HG03520 (cell line): Measurements from ENCODE around the gene SCAI.
"Not testable (repeated sequence)": the region's sequence is repeated elsewhere in the genome, so short reads cannot be mapped to it uniquely, and the experiment has no call there.

Source experiments
- ATAC-seq: cut with Tn5 transposase; IDR thresholded peaks from one replicate; pipeline ENCODE4 v1.9.1; 2021; ENCODE audit warnings: mild to moderate bottlenecking, moderate library complexity; ENCODE audit not compliant: unreplicated experiment

SCAI gene

GRCh38 chr9:124949387-124949786 is 193.9 kb downstream of the SCAI start:
- no peak for ATAC-seq

GRCh38 chr9:124947727-124948391 is 195.5 kb downstream of the SCAI start:
- ATAC-seq = no peak

- no peak for ATAC-seq
These were observed 197.2 kb downstream of the SCAI start for GRCh38 chr9:124946167-124946566.

GRCh38 chr9:124941679-124942561 is 201.4 kb downstream of the SCAI start:
- ATAC-seq = no peak

- ATAC-seq = peak; percentile 77
These were observed 202.2 kb downstream of the SCAI start, which contains the start of gene GOLGA1 for GRCh38 chr9:124940894-124941678. GOLGA1 (minus strand) TSS chr9:124941083; CDS start chr9:124938711, 2,372 bp downstream.

- peak; percentile 24 for ATAC-seq
These were observed 202.8 kb downstream of the SCAI start for GRCh38 chr9:124940521-124940893.

GRCh38 chr9:124939944-124940343 is 203.4 kb downstream of the SCAI start:
- no peak for ATAC-seq

- ATAC-seq = no peak
These were observed 209.0 kb downstream of the SCAI start for GRCh38 chr9:124934290-124934689.

- no peak for ATAC-seq
These were observed 211.0 kb downstream of the SCAI start for GRCh38 chr9:124932333-124932732.

GRCh38 chr9:124929464-124929863 is 213.9 kb downstream of the SCAI start:
- no peak for ATAC-seq

GRCh38 chr9:124928116-124928515 is 215.2 kb downstream of the SCAI start:
- ATAC-seq = no peak

- ATAC-seq = not testable (repeated sequence)
These were observed 222.9 kb downstream of the SCAI start for GRCh38 chr9:124920394-124920793.

- ATAC-seq = no peak
These were observed 228.4 kb downstream of the SCAI start for GRCh38 chr9:124914753-124915405.

- no peak for ATAC-seq
These were observed 229.9 kb downstream of the SCAI start for GRCh38 chr9:124913378-124913777.

- no peak for ATAC-seq
These were observed 231.6 kb downstream of the SCAI start for GRCh38 chr9:124911766-124912165.

- no peak for ATAC-seq
These were observed 235.2 kb downstream of the SCAI start for GRCh38 chr9:124908098-124908497.

GRCh38 chr9:124906966-124907365 is 236.4 kb downstream of the SCAI start:
- no peak for ATAC-seq

GRCh38 chr9:124899845-124900244 is 243.5 kb downstream of the SCAI start:
- no peak for ATAC-seq

GRCh38 chr9:124897570-124898460 is 245.5 kb downstream of the SCAI start:
- no peak for ATAC-seq

- no peak for ATAC-seq
These were observed 248.6 kb downstream of the SCAI start for GRCh38 chr9:124894741-124895170.
